HEK293T (cell line): Measurements from ENCODE around the gene GLOD4.

Experiments
- BHLHE40 ChIP-seq: fragments of 450-650 bp; IDR thresholded peaks from 2 replicates; pipeline ENCODE4 v1.6.1; 2016; ENCODE audit warnings: mild to moderate bottlenecking, moderate library complexity, borderline replicate concordance
- ELF4 ChIP-seq: fragments of 450-650 bp; IDR thresholded peaks from 2 replicates; pipeline ENCODE4 v1.6.1; 2017; ENCODE audit warnings: antibody characterized with exemption
- FOXA1 ChIP-seq: fragments of 450-650 bp; IDR thresholded peaks from 2 replicates; pipeline ENCODE4 v1.6.1; 2016; ENCODE audit warnings: mild to moderate bottlenecking
- FOXK2 ChIP-seq: fragments of 450-650 bp; IDR thresholded peaks from 2 replicates; pipeline ENCODE4 v1.6.1; 2016; ENCODE audit warnings: mild to moderate bottlenecking
- FOXM1 ChIP-seq: fragments of 450-650 bp; IDR thresholded peaks from 2 replicates; pipeline ENCODE4 v1.6.1; 2017; ENCODE audit warnings: mild to moderate bottlenecking, borderline replicate concordance
- SP1 ChIP-seq: fragments of 450-650 bp; IDR thresholded peaks from 2 replicates; pipeline ENCODE4 v1.6.1; 2017
- SUZ12 ChIP-seq: fragments of 450-650 bp; IDR thresholded peaks from 2 replicates; pipeline ENCODE4 v1.6.1; 2016; ENCODE audit warnings: mild to moderate bottlenecking
- TARDBP ChIP-seq: fragments of 450-650 bp; IDR thresholded peaks from 2 replicates; pipeline ENCODE4 v1.6.1; 2016

GRCh38 chr17:802901-803881 is 21.1 kb upstream of the GLOD4 start:
- TF ChIP-seq SUZ12 (no peak), BHLHE40 (no peak), SP1 (no peak), FOXA1 (no peak), ELF4 (no peak), FOXK2 (no peak), FOXM1 (no peak), TARDBP (no peak)
